Hair follicle dermal papilla cell (primary cell): Measurements from ENCODE around the gene FMR1NB. TPM values are rescaled to one million over a fixed set of nuclear protein-coding genes. Genes with fewer than 3 reads are reported as not detected.

ENCODE experiments used
- small RNA-seq: library from RNA; depleted of rRNA; stranded (forward); fragments of <200 nt; gene quantifications from one replicate; pipeline ENCODE3, GENCODE V24; 2012
- total RNA-seq: library from RNA; depleted of rRNA; stranded (reverse); fragments of >200 nt; gene quantifications from 2 replicates; pipeline ENCODE4 v1.2.3, GENCODE V29; 2012

Gene FMR1NB, protein sequence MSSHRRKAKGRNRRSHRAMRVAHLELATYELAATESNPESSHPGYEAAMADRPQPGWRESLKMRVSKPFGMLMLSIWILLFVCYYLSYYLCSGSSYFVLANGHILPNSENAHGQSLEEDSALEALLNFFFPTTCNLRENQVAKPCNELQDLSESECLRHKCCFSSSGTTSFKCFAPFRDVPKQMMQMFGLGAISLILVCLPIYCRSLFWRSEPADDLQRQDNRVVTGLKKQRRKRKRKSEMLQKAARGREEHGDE
- total RNA-seq = not detected in 2 replicates

DNA sequence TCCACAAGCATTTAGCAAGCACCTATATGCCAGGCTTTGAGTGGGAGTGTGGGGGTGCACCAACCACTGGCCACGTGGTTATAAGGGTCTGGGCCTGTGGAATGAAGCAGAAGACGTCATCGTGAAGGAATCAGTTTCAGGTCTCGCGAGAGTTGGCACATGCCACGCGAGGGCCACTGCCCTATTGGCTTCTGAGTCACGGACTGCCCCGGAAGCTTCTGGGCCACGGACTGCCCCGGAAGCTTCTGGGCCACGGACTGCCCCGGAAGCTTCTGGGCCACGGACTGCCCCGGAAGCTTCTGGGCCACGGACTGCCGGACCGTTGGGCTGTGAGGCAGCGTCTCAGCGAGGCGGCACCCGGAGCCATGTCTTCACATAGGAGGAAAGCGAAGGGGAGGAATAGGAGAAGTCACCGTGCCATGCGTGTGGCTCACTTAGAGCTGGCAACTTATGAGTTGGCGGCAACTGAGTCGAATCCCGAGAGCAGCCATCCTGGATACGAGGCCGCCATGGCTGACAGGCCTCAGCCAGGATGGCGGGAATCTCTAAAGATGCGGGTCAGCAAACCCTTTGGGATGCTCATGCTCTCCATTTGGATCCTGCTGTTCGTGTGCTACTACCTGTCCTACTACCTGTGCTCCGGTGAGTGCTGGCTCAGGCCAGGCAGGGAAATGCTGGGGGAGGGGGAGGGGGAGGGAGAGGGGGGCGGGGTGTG, at the start of gene FMR1NB:
Gene FMR1NB, plus strand, starts transcription at position 300 of the 715 bp plus-strand sequence. Its CDS starts 66 bp downstream, at position 366.

Small RNA genes lying within 50 kb of the gene (small RNA-seq; reads per million reads assigned to genes)
- gene RNA5SP524 = not detected

Other genes starting within 250 kb of the FMR1NB start
- 26.6 and 27.3 TPM in 2 replicates for gene FMR1, start 69.4 kb upstream of the FMR1NB start, total RNA-seq